NCI-H128 (cell line): ENCODE data around the gene ZBED1.
"Not testable (repeated sequence)": the region's sequence is repeated elsewhere in the genome, so short reads cannot be mapped to it uniquely, and the experiment has no call there.

Experiments used
- DNase-seq: peaks from one replicate; lab custom pipeline; 2025; ENCODE audit not compliant: unreplicated experiment; lab: John Stamatoyannopoulos, UW

The ZBED1 gene

DNA sequence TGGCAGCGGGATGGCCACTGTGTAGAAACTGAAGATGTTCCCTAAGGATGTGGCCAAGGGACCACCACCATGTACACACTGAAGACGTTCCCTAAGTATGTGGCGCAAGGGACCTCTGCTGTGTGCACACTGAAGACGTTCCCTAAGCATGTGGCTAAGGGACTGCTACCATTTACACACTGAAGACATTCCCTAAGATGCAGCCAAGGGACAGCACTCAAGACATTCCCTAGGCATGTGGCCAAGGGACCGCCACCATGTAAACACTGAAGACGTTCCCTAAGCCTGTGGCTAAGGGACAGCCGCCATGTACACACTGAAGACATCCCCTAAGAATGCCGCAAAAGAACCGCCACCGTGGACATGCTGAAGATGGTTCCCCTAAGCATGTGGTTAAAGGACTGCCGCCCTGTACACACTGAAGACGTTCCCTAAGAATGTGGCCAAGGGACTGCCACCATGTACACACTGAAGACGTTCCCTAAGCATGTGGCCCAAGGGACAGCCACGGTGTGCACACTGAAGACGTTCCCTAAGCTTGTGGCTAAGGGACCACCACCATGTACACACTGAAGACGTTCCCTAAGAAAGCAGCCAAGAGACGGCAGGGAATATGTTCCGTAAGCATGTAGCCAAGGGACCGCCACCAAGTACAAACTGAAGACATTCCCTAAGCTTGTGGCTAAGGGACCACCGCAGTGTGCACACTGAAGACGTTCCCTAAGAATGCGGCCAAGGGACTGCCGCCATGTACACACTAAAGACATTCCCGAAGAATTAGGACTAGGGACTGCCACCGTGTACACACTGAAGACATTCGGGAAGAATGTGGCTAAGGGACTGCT lies 43.3 kb downstream of the ZBED1 start:
- no peak for DNase-seq

DNA sequence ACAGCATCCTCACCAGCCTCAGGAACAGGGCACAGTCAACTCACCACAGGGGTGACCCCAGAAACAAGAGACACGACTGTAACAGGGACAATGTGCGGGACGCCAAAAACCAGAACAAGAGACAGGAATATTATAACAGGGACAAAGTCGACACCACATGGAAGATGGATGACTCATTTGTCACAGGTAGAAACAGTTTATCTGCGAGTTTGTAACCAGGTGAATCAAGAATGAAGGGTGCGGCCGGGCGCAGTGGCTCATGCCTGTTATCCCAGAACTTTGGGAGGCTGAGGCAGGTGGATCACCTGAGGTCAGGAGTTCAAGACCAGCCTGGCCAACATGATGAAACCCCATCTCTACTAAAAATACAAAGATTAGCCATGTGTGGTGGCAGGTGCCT lies 44.7 kb downstream of the ZBED1 start:
- DNase-seq: not testable (repeated sequence)

DNA sequence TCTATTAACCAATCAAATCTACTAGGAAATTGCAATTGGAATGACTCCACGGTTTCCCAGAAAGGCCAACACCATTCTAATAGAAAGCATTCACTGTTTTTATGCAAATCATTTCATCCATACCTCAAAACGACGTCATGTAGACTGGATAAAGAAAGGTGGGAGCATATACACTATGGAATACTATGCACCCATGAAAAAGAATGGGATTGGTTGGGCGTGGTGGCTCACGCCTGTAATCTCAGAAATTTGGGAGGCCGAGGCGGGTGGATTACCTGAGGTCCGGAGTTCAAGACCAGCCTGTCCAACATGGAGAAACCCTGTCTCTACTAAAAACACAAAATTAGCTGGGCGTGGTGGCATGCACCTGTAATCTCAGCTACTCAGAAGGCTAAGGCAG lies 46.2 kb downstream of the ZBED1 start:
- DNase-seq: not testable (repeated sequence)

DNA sequence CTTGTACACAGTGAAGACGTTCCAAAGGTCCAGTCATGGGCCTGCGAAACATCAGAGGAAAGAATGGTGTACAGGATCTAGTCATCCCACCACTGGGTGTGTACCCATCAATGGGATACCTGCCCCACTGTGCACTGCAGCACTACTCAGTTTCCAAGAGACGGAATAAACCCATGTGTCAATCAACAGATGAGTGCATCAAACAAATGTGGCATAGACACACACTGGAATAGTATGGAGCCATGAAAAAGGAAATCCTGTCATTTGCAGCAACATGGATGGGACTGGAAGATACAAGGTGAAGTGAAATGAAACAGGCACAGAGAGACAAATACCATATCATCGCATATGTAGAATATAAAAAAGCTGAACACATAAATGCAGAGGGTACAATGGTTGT lies 48.0 kb downstream of the ZBED1 start:
- no peak for DNase-seq

DNA sequence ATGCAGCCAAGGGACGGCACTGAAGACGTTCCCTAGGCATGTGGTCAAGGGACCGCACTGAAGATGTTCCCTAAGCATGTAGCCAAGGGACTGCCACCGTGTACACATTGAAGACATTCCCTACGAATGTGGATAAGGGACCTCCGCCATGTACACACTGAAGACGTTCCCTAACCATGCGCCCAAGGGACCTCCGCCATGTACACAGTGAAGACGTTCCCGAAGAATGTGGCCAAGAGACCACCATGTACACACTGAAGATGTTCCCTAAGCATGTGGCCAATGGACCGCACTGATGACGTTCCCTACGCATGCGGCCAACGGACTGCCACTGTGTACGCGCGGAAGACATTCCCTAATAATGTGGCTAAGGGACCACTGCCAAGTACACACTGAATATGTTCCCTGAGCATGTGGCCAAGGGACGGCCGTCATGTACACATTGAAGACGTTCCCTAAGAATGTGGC lies 48.4 kb downstream of the ZBED1 start:
- no peak for DNase-seq

DNA sequence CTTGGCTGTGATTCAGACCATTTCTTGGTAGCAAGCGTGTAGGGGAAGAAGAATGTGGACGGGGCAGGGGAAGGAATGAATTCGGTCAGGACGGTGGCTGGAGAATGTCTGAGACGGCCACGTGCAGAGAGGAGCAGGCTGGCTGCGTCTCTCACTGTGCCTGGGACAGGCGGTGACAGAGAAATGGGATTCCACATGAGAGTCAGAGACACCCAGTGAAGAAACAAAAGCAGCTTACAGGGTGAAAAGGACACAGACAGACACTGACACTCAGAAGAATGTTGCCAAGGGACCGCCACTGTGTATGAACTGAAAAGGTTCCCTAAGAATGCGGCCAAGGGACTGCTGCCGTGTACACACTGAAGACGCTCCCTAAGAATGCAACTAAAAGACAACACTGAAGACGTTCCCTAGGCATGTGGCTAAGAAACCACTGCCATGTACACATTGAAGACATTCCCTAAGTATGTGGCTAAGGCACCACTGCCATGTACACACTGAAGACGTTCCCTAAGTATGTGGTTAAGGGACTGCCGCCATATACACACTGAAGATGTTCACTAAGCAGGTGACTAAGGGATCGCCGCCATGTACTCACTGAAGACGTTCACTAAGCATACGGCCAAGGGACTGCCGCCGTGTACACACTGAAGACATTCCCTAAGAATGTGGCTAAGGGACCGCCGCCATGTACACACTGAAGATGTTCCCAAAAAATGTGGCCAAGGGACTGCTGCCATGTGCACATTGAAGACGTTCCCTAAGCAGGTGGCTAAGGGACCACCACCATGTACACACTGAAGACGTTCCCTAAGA lies 49.1 kb downstream of the ZBED1 start:
- no peak for DNase-seq

DNA sequence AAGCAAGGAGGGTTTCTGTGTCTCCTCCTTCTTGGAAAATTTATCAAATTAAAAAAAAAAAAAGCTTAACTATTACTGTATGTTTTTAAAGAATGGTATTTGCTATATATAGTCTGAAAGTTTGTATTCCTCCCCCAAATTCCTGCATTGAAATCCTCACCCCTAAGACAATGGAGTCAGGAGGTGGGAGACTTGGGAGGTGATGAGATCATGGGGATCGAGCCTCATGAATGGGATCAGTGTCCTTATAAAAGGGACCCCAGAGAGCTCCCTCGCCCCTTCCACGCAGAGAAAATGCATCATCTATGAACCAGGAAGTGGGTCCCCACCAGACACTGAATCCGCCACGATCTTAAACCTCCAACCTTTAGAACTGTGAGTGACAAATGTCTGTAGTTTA lies 50.1 kb downstream of the ZBED1 start:
- no peak for DNase-seq

DNA sequence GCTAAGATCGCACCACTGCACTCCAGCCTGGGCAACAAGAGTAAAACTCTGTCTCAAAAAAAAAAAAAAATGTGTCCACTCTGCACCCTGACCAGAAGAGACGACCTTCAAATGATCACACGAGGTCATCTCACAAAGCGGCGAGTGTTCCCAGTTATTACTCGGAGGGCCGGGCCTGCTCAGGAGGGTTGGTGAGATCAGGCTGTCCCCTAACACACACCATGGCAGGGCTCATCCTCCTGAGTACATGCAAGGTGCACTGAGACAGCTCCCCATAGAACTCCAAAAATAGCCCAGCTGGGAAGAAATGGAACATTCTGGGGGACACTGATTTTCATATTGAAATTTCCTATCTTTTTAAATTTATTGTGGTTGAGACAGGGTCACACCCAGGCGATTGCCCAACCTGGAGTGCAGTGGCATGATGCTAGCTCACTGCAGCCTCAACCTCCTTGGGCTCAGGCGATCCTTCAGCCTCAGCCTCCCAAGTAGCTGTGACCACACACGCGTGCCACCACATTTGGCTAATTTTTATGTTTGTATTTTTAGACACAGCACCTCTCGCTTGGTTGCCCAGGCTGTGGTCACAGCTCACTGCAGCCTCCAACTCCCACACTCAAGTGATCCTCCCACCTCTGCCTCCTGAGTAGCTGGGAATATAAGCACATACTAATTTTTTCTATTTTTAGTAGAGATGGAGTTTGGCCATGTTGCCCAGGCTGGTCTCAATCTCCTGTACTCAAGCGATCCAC lies 51.5 kb downstream of the ZBED1 start:
- no peak for DNase-seq

DNA sequence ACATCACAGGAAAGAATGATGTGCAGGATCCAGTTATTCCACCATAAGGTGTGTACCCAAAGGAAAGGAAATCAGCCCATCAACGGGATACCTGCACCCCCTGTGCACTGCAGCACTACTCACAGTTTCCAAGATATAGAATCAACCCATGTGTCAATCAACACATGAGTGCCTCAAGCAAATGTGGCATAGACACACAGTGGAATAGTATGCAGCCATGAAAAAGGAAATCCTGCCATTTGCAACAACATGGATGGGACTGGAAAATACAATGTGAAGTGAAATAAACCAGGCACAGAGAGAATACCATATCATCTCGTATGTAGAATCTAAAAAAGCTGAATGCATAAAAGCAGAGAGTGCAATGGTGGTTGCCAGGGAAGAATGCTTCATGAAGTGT lies 53.3 kb downstream of the ZBED1 start:
- DNase-seq: no peak

DNA sequence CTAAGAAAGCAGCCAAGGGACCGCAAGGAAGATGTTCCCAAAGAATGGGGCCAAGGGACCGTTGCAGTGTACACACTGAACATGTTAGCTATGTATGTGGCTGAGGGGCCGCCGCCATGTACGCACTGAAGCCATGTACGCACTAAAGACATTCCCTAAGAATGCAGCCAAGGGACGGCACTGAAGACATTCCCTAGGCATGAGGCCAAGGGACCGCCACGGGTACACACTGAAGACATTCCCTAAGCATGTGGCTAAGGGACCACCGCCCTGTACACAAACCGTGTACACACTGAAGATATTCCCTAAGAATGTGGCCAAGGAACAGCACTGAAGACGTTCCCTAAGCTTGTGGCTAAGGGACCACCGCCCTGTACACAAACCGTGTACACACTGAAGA lies 54.0 kb downstream of the ZBED1 start:
- no peak for DNase-seq

DNA sequence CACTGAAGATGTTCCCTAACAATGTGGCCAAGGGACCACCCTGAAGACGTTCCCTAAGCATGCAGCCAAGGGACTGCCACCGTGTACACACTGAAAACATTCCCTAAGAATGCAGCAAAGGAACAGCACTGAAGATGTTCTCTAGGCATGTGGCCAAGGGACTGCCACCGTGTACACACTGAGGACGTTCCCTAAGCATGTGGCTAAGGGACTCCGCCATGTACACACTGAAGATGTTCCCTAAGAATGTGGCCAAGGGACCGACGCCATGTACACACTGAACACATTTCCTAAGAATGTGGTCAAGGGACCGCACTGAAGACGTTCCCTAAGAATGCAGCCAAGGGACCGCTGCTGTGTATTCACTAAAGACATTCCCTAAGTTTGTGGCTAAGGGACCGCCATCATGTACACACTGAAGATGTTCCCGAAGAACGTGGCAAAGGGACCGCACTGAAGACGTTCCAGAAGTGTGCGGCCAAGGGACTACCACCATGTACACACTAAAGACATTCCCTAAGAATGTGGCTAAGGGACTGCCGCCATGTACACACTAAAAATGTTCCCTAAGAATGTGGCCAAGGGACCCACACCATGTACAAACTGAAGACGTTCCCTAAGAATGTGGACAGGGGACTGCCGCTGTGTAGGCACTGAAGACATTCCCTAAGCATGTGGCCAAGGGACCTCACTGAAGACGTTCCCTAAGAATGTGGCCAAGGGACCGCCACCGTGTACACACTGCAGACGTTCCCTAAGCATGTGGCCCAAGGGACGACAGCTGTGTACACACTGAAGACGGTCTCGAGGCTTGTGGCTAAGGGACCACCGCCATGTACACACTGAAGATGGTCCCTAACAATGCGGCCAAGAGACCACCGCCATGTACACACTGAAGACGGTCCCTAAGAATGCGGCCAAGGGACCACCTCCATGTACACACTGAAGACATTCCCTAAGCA lies 54.8 kb downstream of the ZBED1 start:
- DNase-seq: no peak

DNA sequence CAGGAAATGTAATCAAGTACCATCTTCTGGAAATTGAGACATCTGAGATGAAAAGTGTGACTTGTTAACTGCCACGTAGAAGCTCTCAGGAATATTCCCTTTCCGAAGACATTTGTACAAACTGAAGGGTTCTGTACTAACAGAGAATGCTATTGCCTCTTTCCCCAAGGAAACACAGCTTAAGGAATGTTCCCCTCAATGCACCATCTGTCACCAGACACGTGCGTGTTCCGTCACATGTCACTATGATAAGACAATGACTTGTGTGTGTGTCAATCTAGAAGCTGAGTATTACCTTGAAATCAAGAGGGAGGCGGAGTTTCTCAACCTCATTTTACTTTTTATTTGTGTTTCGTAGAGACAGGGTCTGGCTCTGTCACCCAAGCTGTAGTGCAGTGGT lies 58.1 kb downstream of the ZBED1 start:
- DNase-seq: no peak

DNA sequence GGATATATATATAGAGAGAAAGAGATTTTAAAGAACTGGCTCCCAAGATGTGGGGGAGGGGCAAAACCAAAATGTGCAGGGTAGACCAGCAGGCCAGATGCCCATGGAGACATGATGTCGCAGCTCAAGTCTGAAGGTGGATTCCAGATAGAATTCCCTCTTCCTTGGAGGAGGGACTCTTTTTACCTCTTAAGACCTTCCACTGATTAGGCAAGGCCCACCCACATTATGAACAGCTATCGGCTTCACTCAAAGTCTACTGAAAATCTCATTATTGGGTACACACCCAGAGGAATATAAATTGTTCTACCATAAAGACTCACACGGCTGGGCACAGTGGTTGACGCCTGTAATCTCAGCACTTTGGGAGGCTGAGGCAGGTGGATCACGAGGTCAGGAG lies 59.3 kb downstream of the ZBED1 start:
- DNase-seq: no peak

DNA sequence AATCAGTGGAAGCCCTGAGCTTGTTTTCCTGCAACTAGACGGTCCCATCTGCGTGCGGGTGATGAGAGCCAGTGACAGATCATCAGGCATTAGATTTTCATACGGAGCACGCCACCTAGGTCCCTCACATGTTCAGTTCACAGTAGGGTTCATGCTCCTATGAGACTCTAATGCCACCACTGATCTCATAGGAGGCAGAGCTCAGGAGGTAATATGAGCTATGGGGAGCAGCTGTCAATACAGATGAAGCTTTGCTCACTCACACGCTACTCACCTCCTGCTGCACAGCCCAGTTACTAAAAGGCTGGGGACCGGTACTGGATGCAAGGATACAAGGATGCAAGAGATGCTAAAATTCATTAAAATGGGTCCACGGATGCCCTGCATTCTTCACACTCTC lies 61.2 kb downstream of the ZBED1 start:
- no peak for DNase-seq
